GM12875 (cell line): ENCODE results near the gene DIAPH2.

Experiments used
- H3K4me3 ChIP-seq: one replicate; pipeline ENCODE4 v1.5.1; 2011; ENCODE audit warnings: low read depth, low read length, control low read depth
- TF ChIP-seq, protein P1 (sequence below): IDR thresholded peaks from 2 replicates; pipeline ENCODE4 v1.5.1; 2011; ENCODE audit warnings: low read depth, mild to moderate bottlenecking, control low read depth, inconsistent platforms, low read length, moderate library complexity, borderline replicate concordance; ENCODE audit not compliant: insufficient read depth

DIAPH2 gene

DNA sequence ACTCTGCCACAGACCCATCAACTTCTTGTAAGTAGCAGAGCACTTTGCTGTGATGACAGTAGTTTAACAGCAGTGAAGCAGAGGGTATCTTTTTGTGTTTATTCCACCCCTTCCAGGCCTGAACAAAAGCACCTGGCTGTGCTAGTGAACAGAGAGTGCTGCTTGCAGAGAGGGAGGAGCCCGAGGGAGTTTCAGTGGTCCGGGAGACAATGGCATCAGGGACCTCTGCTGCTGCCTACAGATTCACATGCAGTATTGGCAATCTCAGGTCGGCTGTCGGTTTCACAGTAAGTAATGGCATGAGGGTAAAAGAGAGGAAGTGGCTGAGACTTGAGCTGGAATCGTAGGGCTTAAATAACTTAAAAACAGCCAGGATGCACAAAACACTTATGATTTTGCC is 954.9 kb downstream of the DIAPH2 start:
- no peak overlapping the region for H3K4me3 ChIP-seq
- TF ChIP-seq, protein P1, sequence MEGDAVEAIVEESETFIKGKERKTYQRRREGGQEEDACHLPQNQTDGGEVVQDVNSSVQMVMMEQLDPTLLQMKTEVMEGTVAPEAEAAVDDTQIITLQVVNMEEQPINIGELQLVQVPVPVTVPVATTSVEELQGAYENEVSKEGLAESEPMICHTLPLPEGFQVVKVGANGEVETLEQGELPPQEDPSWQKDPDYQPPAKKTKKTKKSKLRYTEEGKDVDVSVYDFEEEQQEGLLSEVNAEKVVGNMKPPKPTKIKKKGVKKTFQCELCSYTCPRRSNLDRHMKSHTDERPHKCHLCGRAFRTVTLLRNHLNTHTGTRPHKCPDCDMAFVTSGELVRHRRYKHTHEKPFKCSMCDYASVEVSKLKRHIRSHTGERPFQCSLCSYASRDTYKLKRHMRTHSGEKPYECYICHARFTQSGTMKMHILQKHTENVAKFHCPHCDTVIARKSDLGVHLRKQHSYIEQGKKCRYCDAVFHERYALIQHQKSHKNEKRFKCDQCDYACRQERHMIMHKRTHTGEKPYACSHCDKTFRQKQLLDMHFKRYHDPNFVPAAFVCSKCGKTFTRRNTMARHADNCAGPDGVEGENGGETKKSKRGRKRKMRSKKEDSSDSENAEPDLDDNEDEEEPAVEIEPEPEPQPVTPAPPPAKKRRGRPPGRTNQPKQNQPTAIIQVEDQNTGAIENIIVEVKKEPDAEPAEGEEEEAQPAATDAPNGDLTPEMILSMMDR: no peak
